Measurements from ENCODE around the gene PCID2.

The PCID2 gene

DNA sequence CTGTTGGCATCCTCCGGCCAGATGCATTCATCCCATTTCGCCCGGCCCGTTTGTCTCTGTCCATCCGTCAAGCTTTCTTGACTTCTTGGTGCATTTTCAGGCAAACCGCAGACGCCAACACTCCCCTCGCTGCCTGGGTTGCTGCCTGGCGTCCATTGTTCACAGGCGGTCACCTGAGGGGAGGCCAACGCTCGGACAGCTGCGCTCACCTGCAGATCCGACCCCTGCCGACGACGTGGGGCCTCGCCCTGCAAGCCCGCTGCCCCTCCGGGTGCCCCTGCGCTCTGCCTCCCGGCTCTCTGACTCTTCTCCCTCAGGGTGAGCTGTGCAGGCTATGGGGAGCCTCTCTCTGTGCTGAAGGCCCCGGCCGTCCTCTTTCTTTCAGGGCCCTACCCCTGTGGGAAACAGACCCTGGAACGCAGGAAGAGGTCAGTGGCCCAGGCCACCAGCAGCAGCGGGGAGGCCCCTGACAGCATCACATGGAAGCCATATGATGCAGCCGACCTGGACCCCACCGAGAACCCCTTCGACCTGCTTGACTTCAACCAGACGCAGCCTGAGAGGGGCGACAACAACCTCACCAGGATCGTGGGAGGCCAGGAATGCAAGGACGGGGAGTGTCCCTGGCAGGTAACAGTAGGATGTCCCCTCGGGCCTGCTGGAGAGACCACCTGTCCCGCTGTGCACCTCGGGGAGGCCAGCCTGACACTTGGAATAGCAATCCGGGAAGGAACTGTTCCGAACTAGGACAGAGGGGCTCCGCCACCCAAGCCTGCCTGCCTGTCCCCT, 64.8 kb downstream of the PCID2 start:
- TF ChIP-seq, protein P1, sequence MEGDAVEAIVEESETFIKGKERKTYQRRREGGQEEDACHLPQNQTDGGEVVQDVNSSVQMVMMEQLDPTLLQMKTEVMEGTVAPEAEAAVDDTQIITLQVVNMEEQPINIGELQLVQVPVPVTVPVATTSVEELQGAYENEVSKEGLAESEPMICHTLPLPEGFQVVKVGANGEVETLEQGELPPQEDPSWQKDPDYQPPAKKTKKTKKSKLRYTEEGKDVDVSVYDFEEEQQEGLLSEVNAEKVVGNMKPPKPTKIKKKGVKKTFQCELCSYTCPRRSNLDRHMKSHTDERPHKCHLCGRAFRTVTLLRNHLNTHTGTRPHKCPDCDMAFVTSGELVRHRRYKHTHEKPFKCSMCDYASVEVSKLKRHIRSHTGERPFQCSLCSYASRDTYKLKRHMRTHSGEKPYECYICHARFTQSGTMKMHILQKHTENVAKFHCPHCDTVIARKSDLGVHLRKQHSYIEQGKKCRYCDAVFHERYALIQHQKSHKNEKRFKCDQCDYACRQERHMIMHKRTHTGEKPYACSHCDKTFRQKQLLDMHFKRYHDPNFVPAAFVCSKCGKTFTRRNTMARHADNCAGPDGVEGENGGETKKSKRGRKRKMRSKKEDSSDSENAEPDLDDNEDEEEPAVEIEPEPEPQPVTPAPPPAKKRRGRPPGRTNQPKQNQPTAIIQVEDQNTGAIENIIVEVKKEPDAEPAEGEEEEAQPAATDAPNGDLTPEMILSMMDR (IDR thresholded peaks at IDR 0.05): no peak
- H3K27me3 ChIP-seq (ENCODE audit: control insufficient read depth, insufficient read depth, low read length): no peaks in the 10 kb centered on the region
- H3K4me3 ChIP-seq (ENCODE audit: low read depth, low read length): no peak overlapping the region
- no peak overlapping the region for H3K27ac ChIP-seq
- no peak overlapping the region for H2AFZ ChIP-seq
- H3K9me3 ChIP-seq (ENCODE audit: control insufficient read depth, low read length): no peaks in the 10 kb centered on the region
- H3K4me2 ChIP-seq (ENCODE audit: low read length): no peak overlapping the region
- no peaks in the 10 kb centered on the region for H3K4me1 ChIP-seq
- H3K36me3 ChIP-seq (ENCODE audit: control insufficient read depth, insufficient read depth, low read length): no peaks in the 10 kb centered on the region
- no peaks in the 10 kb centered on the region for H3K79me2 ChIP-seq
- H3K9ac ChIP-seq: no peak overlapping the region

DNA sequence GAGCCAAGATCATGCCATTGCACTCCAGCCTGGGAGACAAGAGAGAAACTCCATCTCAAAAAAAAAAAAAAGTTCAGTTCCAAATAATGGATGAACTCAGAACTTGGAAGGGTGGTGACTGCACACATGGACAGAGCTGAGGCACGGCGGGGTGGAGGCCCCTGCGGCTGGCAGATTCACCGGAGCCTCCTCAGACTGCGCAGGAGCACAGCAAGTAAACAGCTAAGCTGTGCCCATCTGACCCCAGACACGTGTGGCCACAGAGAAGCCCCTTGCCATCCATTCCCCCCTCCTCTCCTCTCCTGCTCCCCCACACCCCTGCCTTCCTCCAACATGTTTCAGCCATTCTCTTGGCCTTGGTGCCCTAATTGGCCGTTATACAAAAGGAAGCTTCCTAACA, 65.6 kb downstream of the PCID2 start:
- H3K36me3 ChIP-seq (ENCODE audit: control insufficient read depth, insufficient read depth, low read length): no peaks in the 10 kb centered on the region
- no peak overlapping the region for H3K4me2 ChIP-seq (ENCODE audit: low read length)
- no peak overlapping the region for H3K9ac ChIP-seq
- H3K4me3 ChIP-seq (ENCODE audit: low read depth, low read length): no peak overlapping the region
- H3K27me3 ChIP-seq (ENCODE audit: control insufficient read depth, insufficient read depth, low read length): no peaks in the 10 kb centered on the region
- no peaks in the 10 kb centered on the region for H3K9me3 ChIP-seq (ENCODE audit: control insufficient read depth, low read length)
- no peaks in the 10 kb centered on the region for H3K4me1 ChIP-seq
- no peak overlapping the region for H2AFZ ChIP-seq
- H3K27ac ChIP-seq: no peak overlapping the region
- TF ChIP-seq, protein P1 (IDR thresholded peaks at IDR 0.05): no peak
- no peaks in the 10 kb centered on the region for H3K79me2 ChIP-seq

DNA sequence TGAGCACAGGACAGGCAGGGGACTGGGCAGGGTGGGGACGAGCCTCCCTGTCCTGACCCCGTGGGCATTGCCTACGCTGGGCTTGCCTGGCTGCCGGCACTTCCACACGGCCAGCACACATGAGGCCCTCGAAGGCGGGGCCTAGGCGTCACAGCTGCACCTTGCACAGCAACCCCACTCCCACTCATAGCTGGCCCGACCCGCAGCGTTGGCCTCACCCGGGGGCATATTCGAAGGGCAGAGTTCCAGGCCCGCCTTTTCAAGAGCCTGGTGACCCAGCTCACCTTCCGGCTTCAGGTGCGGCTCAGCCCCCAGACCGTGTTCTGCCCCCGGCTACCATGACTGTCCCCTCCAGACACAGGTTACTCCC, 66.9 kb downstream of the PCID2 start:
- Histone ChIP-seq H3K79me2 (no peaks in the 10 kb centered on the region), H3K9me3 (ENCODE audit: control insufficient read depth, low read length) (no peaks in the 10 kb centered on the region), H3K36me3 (ENCODE audit: control insufficient read depth, insufficient read depth, low read length) (no peaks in the 10 kb centered on the region), H3K27me3 (ENCODE audit: control insufficient read depth, insufficient read depth, low read length) (no peaks in the 10 kb centered on the region), H3K4me2 (ENCODE audit: low read length) (no peak overlapping the region), H2AFZ (no peak overlapping the region), H3K27ac (no peak overlapping the region), H3K4me1 (no peaks in the 10 kb centered on the region), H3K4me3 (ENCODE audit: low read depth, low read length) (no peak overlapping the region), H3K9ac (no peak overlapping the region)
- TF ChIP-seq, protein P1 (IDR thresholded peaks at IDR 0.05): no peak

DNA sequence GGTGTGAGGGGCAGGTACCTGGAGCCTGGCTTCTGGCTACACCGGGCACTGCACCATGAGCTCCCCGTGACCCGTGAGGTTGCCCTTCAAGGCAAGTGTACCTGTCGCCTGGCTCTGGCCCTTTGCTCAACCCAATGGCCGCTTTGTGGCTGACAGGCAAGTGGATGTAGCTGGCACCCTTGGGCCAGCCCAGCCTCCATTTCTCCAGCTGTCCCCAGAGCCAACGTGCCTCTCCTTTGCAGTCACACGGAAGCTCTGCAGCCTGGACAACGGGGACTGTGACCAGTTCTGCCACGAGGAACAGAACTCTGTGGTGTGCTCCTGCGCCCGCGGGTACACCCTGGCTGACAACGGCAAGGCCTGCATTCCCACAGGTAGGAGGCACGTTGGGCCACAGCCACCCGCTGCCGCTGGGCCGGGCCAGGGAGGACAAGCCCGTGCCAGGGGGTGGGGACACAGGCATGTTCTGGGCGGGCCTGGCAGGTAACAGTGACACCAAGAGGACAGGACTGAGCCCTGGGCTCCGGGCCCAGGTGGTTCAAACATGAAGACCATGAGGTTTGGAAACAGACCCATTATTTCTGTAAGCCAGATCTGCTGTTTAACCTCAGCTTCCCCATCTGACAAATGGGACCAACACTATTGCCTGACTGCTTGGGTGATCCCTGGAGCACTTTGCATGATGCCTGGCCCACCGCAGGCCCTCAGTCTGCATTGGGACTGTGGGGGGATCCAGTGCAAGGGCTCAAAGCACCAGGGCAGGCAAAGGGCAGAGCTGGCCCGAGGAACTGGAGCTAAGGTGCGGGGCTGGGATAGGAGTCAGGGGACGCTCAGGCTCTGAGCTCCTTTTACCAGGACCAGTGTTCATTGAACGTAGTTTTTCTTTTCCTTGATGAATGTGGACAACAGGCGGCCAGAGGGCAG, 67.5 kb downstream of the PCID2 start:
- Histone ChIP-seq H3K4me2 (ENCODE audit: low read length) (no peak overlapping the region), H3K27ac (no peak overlapping the region), H3K9ac (no peak overlapping the region), H3K79me2 (no peaks in the 10 kb centered on the region), H2AFZ (no peak overlapping the region), H3K4me1 (no peaks in the 10 kb centered on the region), H3K27me3 (ENCODE audit: control insufficient read depth, insufficient read depth, low read length) (no peaks in the 10 kb centered on the region), H3K4me3 (ENCODE audit: low read depth, low read length) (no peak overlapping the region), H3K9me3 (ENCODE audit: control insufficient read depth, low read length) (no peaks in the 10 kb centered on the region), H3K36me3 (ENCODE audit: control insufficient read depth, insufficient read depth, low read length) (no peaks in the 10 kb centered on the region)
- TF ChIP-seq, protein P1 (IDR thresholded peaks at IDR 0.05): no peak

Data from parathyroid adenoma (tissue), 2 donors.